H1 (cell line): ENCODE measurements around the gene RPS6KA5. TPM values are rescaled to one million over a fixed set of nuclear protein-coding genes. Genes with fewer than 3 reads are reported as not detected.

Experiments
- CTCF ChIP-seq, 3 experiments: IDR thresholded peaks; 1 replicate in 2 of 3; 2 replicates in 1 of 3; pipeline versions ENCODE4 v1.5.1 to v1.6.1; 2011; ENCODE audit warnings: low read length in 3 of 3, mild to moderate bottlenecking in 3 of 3, inconsistent platforms in 2 of 3, low read depth in 1 of 3, moderate library complexity in 1 of 3; ENCODE audit not compliant: insufficient read depth in 1 of 3; ENCODE audit errors: control extremely low read depth in 1 of 3
- SP2 ChIP-seq: IDR thresholded peaks from 2 replicates; pipeline ENCODE4 v1.6.1; 2012; ENCODE audit warnings: mild to moderate bottlenecking, low read length, inconsistent platforms
- polyA plus RNA-seq, 7 experiments: library from polyadenylated mRNA; depleted of rRNA in 3 of 7; stranded (reverse) in 5 of 7; unstranded in 2 of 7; fragments of >200 nt in 5 of 7; fragments of 200-250 nt in 2 of 7; gene quantifications; 1 replicate in 5 of 7; 2 replicates in 1 of 7; 4 replicates in 1 of 7; pipeline versions ENCODE4 v1.2.1 to v1.2.3, GENCODE V29; 2011 to 2013; ENCODE audit warnings: missing spikeins in 2 of 7, mixed read lengths in 2 of 7
- total RNA-seq: library from RNA; stranded (reverse); fragmentation: NEBNext Ultra II Directional; extraction: Animal tissue kit (Norgen Biotek cat#: 25700); gene quantifications from 2 replicates; pipeline ENCODE4 v1.2.1, GENCODE V29; 2021

The RPS6KA5 gene
- total and polyA plus RNA-seq, 2 of the 8 experiments (the other 6 are each of a cell fraction or from before 2014, with no cell fraction given), result 0.85 to 3.1 TPM

GRCh38 chr14:90804292-90805083, 256.0 kb downstream of the RPS6KA5 start (continued):
- TF ChIP-seq CTCF (IDR thresholded peaks at IDR 0.05; ENCODE audit: control extremely low read depth in 1 of 3, insufficient read depth in 1 of 3, low read depth in 1 of 3, low read length in 3 of 3), result no peak
- no peak for TF ChIP-seq SP2
